Stimulated activated CD8-positive, alpha-beta memory T cell treated with anti-CD3 and anti-CD28 coated beads, Interleukin-7, amount 100 ng/mL, for 48 hours (primary cell): Measurements from ENCODE around the gene CHFR.
"Not testable (repeated sequence)": the region's sequence is repeated elsewhere in the genome, so short reads cannot be mapped to it uniquely, and the experiment has no call there.

Experiments used
- DNase-seq, 2 donors: peaks; one replicate each; pipeline ENCODE4 v3.0.0-alpha.2; 2020; ENCODE audit warnings: low read depth in 1 of 2; ENCODE audit errors: extremely low read depth in 1 of 2

The CHFR gene

GRCh38 chr12:132841151-132841550 is 46.3 kb downstream of the CHFR start:
- DNase-seq: no peak

- no peak for DNase-seq
These were observed 46.9 kb downstream of the CHFR start for GRCh38 chr12:132840536-132840935.

- DNase-seq: no peak
These were observed 47.7 kb downstream of the CHFR start for GRCh38 chr12:132839558-132840235.

GRCh38 chr12:132838410-132839080 is 48.9 kb downstream of the CHFR start:
- no peak for DNase-seq

- DNase-seq: no peak
These were observed 49.6 kb downstream of the CHFR start for GRCh38 chr12:132837693-132838409.

GRCh38 chr12:132836795-132837331 is 50.5 kb downstream of the CHFR start:
- DNase-seq: no peak

GRCh38 chr12:132836230-132836629 is 51.2 kb downstream of the CHFR start:
- not testable (repeated sequence) for DNase-seq

GRCh38 chr12:132835076-132836025 is 52.1 kb downstream of the CHFR start:
- no peak for DNase-seq

GRCh38 chr12:132834181-132834711 is 53.2 kb downstream of the CHFR start:
- DNase-seq: no peak

- no peak for DNase-seq
These were observed 54.1 kb downstream of the CHFR start for GRCh38 chr12:132833341-132833740.

- DNase-seq: no peak
These were observed 55.6 kb downstream of the CHFR start for GRCh38 chr12:132831771-132832170.

- peak; percentile 86 to 87 for DNase-seq
These were observed 58.5 kb downstream of the CHFR start, which contains the start of gene GOLGA3 for GRCh38 chr12:132828706-132829534. Gene GOLGA3, minus strand, starts transcription at chr12:132828869. Its CDS starts 6,741 bp downstream, at chr12:132822128.

GRCh38 chr12:132827763-132828703 is 59.4 kb downstream of the CHFR start:
- no peak for DNase-seq

- DNase-seq: no peak
These were observed 61.5 kb downstream of the CHFR start for GRCh38 chr12:132825861-132826260.

GRCh38 chr12:132825089-132825488 is 62.3 kb downstream of the CHFR start:
- DNase-seq: no peak

GRCh38 chr12:132824053-132824452 is 63.4 kb downstream of the CHFR start:
- no peak for DNase-seq

GRCh38 chr12:132818562-132818961 is 68.8 kb downstream of the CHFR start:
- DNase-seq: no peak

- no peak for DNase-seq
These were observed 73.2 kb downstream of the CHFR start for GRCh38 chr12:132814232-132814631.
